HG02763 (cell line): ENCODE results near the gene SLC25A27.
A peak's percentile ranks its signal among the peaks of the same experiment; 100 is the strongest.
"Not testable (repeated sequence)": the region's sequence is repeated elsewhere in the genome, so short reads cannot be mapped to it uniquely, and the experiment has no call there.

Source experiments
- ATAC-seq: cut with Tn5 transposase; IDR thresholded peaks from one replicate; pipeline ENCODE4 v1.9.1; 2021; ENCODE audit warnings: mild to moderate bottlenecking, moderate library complexity; ENCODE audit not compliant: unreplicated experiment

The SLC25A27 gene, protein sequence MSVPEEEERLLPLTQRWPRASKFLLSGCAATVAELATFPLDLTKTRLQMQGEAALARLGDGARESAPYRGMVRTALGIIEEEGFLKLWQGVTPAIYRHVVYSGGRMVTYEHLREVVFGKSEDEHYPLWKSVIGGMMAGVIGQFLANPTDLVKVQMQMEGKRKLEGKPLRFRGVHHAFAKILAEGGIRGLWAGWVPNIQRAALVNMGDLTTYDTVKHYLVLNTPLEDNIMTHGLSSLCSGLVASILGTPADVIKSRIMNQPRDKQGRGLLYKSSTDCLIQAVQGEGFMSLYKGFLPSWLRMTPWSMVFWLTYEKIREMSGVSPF

DNA sequence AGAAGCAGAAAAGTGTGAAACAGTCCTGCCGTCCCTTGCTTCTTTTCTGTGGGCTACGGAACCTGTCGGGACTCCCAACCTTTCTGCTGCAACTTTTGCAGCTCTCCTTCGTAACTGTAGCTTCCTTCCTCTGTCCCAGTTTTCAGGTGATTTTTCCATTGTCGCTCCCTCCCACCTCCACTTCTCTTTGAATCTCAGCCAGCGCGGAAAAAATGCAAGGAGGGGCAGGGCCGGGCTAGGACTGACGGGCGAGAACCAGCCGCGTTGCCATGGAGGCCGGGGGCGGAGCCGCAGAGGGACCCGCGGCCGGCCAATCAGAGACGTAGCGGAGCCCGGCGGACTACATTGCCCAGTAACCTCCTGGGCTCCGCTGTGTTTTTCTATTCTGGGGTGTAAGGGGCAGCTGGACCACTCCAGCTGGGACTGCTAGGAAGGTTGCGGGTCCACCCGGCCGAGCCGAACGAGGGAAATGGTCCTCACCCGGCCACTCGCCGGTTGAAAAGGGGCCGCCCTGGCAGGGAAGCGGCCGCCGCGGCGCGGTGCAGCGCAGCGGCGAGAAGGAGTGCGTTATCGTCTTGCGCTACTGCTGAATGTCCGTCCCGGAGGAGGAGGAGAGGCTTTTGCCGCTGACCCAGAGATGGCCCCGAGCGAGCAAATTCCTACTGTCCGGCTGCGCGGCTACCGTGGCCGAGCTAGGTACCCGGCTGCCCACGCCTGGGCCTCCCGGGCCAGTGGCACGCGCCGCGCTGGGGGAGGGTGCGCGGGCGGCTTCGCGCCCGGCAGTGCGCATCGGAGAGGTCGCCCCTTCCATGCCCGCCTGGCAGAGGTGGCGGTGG is at the start of gene SLC25A27, which contains the start of gene CYP39A1:
Gene SLC25A27, plus strand, starts transcription at position 373 of the 836 bp plus-strand sequence. Its CDS starts 218 bp downstream, at position 591.
Gene CYP39A1, minus strand, starts transcription at position 216 of the 836 bp plus-strand sequence. CDS start 236 bp downstream, outside the sequence.
- ATAC-seq, result peak; percentile 100

DNA sequence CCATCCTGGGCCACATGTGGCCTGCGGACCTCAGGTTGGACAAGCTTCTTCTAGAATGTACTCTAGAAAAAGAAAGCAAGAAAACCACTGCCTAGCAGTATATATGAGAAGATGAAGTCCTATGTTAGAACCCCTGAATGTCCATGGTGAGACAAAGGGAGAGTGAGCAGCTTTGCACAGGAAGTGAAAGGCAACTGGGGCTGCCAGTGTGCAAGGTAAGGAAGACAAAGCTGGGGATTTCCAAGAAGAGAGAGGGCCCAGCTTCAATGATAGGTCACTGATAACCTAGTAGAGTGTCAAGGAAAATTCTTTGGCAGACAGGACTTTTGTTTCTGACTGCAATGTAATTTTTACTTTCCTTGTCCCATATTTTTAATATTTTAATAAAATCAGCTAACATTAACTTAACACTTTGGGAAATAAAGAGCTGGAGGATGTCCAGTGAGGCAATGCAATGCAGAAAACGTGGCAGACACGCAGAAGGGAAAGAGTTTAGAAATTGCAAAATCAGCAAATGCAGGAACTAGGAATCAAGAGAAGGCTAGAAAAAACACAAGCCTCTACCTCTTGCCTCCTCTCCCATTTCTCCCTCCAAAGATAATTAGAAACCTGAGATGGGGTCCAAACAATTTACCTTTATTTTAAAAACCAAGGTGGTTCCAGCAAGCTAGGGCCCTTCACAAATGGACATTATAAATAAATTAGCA is 47.5 kb upstream of the SLC25A27 start:
- peak; percentile 53 for ATAC-seq

DNA sequence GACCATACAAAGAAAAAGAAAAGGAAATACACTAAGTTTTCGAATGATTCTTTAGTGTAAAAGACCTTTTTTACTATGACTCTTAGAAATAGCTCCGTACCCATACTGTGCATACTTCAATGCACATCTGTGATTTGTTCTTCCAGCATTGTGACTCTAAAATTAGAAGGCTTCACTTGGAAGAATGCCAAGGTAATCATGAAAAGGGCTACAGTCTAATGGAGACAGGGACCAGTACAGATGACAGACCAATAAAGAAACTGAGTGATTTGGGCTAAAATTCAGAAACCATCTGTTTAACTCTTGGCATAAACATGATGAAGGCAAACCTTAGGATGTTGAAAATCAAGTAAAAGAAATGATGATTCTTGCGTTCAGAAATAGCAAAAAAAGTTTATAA is 46.4 kb upstream of the SLC25A27 start:
- ATAC-seq, result no peak

DNA sequence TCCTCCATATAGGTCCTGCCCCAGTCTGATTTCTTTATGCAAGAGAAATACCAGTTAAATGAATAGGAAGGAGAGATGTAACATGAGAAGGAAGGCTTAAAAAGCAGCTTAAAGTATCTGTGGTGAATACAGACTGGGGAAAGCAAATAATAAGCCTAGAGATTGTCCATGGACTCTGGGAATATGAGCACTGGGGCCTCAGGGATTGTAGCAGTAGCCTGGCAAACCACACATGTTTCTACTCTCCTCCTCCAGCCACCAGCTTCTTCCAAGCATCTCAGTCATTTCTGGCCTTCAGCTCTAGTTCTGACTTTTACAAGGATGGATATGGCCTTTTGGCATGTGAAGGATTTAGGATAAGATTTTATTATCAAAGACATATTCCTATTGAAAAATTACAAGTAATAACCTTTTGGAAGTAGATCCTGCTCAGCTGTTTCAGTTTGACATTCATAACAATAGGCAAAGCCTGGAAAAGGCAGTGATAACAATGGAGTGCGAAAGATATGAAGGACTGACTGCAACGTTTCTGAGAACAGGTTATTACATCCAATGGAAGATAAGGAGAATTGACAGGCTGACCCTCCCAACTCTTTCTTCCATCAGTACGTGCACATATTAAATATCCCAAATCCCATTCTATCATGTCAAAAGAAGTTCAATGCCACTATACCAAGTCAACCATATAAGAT is 41.8 kb upstream of the SLC25A27 start:
- ATAC-seq, result no peak

DNA sequence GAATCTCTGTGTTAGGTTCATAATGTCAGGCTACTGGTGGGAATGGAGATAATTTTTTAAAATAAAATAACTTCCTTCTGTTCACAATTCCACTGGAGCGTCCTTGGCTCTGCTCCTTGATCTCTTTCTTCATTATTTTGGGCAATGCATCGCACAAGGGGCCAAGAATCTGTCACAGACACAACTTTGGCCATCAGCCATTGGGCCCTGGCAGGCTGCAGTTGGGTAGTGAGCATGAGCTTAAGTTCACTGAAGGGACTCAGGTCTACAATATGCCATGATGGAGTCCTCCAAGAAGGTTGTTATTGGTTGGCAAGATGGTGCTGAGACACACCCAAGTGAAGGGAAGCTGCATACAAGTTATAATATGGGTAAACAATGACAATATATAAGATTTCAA is 40.1 kb upstream of the SLC25A27 start:
- ATAC-seq, result no peak

DNA sequence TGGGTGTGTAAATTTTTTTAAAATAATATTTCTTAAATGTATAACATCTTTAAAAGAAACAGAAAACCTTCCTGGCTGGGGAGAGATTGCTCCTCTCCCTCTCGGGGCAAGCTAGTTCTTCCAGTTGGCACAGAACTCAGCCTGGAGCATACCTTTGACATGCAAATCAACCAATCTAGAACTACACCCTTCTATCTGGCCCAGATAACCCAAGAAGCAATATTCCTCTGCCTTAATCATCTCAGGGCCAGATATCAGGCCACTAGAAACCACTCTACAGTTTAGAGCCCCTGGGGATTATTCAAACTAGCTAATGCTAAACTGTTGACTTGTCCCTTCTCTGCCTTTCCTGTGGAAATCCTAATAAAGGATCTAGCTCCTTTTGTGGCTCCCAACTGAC is 34.0 kb upstream of the SLC25A27 start:
- no peak for ATAC-seq

DNA sequence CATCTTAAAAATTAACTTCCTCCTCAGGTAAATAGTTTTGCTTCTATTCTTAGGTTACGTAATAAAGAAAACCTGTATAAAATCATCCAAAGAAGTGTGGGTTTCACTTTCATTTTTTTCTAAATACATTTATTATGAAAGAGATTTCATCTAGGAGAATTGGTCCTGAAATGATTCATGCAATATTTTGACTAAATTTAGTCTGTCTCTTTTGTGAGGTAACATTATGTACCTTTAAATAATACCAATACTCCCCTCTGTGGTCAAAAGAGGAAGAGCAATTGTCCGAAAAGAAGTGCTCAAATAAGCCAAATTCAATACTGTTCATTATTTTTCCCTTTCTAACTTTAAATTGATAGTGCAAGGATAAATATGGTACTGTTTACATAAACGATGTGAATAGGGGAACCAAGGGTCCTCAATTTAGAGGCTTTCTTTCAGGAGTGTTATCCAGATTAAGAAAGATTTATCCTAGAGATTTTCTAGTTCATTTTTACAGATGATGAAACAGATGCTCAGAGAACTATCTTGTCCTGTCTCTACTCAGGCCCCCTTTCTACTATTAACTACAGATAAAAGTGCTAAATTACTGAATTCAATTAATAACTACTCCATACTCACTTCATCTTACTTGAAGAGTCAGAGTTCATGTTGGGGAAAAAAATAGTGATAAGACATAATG is 26.4 kb upstream of the SLC25A27 start:
- ATAC-seq, result no peak

DNA sequence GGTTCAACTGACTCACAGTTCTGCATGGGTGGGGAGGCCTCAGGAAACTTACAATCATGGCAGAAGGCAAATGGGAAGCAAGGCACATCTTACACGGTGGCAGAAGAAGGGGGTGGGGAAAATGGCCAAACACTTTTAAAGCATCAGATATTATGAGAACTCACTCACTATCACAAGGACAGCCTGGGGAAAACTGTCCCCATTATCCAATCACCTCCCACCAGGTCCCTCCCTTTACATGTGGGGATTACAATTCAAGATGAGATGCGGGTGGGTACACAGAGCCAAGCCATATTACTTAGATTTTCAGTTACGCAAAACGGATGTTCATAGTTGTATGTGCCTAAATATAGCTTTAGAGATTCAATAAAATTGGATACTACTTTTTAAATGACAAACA is 25.8 kb upstream of the SLC25A27 start:
- ATAC-seq, result no peak

DNA sequence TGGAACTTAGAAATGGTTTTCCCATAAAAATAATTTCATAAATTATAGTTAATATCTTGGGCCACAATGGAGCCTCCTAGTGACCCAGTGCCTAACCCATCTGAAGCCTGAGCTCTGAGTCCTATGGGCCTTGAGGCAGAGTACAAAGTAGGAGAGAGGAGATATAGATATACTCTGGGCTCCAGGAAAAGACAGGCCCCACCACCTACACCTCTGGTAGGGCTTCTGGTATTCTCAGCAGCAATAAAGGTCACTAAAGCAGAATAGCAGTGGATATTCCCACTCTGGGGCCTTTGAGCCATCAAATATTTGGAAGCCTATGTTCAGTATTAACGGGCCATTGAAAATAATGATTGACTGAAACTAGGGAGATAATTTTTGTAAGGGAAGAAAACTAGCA is 24.3 kb upstream of the SLC25A27 start:
- ATAC-seq, result no peak

DNA sequence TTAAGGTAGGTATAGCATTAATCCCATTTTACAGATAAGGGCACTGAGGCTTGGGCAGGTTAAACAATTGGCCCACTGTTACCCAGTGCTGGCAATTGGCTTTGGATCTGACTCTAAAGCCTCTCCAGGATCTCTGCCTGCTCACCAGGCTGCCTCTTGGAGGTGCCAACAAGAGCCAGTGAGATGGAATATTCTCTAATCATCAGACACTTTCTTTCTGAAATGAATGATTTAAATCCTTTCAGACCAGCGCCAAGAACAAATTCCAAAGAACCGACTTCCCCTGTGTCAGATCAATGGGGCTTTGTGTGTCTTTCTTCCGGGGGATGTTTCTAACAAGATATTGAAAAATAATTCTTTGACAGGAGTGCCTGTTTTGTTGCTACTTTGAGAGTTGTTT is 23.8 kb upstream of the SLC25A27 start:
- no peak for ATAC-seq

DNA sequence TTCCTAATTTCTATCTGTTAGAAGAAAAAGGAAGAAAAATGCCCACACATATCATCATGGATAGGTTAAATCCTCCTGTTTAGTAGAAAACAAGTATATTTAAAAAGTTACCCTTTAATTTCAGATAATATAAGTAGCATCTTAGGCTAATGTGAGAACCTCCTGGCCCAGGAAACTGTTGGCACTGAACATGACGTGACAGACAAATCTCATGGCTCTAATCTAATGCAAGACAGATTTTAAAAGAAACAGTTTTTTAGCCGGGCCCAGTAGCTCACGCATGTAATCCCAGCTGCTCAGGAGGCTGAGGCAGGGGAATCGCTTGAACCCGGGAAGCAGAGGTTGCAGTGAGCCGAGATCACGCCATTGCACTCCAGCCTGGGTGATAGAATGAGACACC is 23.1 kb upstream of the SLC25A27 start:
- no peak for ATAC-seq

DNA sequence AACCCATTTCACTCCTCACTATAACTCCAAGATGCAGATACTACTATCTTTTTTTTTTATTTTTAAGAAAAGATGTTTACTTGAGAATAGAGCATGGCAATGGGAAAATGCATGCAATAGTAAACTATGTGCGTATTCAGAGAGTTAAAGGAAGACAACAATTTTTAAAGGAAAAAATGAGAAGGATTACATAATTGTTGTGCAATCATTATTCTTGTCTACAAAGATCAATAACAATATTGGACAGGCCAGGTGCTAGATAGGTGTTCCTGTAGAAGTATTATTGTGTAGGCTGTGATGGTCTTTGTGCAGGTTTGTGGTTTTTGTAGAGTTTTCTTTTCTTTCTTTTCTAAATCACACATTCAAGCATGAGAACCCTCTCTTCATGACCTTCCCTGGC is 20.7 kb upstream of the SLC25A27 start:
- ATAC-seq, result no peak

DNA sequence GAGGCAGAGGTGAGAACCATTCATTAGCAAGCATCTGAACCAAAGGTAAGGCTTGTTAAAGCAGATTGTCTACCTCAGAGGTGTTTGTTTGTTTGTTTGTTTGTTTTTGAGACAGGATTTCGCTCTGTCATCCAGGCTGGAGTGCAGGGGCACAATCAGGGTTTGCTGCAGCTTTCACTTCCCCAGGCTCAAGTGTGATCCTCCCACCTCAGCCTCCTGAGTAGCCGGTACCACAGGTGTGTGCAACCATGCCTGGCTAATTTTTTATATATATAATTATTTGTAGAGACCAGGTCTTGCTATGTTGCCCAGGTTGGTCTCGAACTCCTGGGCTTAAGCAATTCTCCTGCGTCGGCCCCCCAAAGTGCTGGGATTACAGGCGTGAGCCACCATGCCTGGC is 17.3 kb upstream of the SLC25A27 start:
- no peak for ATAC-seq

DNA sequence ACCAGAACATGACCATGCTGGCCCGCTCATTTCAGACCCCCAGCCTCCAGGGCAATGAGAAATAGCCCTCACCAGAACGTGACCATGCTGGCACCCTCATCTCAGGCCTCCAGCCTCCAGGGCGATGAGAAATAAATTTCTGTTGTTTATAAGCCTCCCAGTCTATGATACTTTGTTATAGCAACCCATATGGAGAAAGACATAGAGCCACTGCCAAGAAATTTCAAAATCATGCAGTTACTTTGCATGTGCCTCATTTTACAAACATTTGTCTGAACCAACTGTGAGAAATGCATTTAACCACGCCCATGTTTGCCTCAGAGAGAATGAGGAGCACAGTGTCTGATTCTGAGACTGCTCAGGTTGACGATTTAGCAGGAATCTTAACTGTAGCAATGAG is 15.6 kb upstream of the SLC25A27 start:
- ATAC-seq, result no peak

DNA sequence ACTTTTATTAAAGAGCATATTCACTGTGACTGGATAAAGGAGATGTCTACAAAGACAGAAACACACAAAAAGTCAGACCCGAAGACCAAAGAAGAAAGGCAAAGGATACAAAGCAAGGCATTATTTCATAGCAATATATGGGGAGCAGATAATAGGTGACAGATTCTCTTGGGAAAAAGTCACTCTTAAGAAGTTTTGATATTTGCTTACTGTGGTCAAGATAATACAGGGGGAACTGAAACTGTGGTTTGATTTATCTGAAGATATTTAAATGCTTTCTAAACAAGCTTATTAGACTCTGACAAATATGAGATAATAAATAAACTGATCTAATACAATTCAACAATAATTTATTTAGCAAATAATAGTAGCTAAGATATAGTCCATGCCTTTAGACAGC is 14.8 kb upstream of the SLC25A27 start:
- ATAC-seq, result no peak

DNA sequence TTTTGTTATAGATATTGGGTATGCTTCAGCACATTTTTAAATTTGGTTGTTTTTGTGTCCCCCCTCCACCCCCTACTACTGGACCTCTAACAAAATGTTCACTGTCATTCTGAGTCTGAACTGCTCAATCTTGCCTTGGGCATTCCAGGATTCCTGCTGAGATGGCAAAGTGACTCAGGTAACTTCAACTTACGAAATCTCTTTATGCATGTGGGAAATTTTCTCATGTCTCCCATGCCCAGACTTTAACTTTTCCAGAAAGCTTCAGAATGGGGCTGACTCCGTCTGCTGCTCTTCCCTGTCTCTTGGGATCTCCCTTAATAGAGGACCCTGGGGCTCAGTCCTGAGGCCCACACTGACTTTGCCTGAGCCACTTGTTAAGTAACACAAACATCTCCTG is 14.1 kb upstream of the SLC25A27 start:
- no peak for ATAC-seq

DNA sequence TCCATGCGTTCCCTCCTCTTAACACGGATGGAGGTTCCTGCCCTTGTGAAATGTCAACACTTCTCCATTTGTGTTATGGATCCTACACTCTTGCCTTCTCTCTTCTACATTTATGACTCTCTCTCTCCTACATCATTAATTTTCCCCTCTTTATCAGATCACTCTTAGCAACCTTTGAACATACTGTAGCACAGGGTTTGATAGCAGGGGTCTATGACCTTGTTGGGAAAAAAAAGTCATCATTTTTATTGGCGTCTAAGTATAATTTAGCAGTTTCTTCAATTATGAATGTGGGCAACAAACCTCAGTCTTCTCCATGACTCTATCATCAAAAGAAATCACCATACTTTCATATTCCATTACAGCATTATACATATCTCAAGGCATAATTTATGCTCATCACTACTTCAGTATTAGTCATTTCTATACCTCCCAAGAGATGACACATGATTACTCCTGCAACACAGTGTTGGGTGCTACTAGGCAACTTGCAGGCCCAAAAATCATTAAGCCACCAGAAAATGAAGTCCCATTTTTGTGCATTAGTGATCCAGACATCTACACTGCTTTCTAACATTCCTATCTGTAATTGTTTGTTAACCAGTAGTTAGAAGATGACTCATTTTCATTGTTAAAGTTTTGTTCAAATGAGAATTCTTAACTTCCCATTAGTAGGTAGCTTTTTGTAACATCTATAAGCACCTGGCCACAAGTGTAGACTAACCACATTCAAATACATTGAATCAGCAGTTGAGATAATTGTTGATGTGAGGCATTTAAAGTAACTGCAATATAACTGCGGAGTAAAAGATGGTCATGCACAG is 9.6 kb upstream of the SLC25A27 start:
- no peak for ATAC-seq

DNA sequence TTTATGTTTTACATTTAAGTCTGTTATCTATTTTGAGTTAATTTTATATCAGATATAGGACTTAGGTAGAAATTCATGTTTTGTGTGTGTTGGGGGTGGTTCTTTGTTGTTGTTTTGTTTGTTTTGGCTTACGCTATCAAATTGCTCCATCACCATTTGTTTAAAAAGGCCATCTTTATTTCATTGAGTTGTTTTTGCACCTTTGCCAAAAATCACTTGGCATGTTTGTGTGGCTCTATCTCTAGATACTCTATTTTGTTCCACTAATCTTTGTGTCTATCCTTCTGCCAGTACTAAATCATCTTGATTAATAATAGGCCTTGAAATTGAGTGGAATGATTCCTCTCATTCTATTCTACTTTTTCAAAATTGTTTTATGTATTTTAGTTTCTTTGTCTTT is 7.5 kb upstream of the SLC25A27 start:
- no peak for ATAC-seq

DNA sequence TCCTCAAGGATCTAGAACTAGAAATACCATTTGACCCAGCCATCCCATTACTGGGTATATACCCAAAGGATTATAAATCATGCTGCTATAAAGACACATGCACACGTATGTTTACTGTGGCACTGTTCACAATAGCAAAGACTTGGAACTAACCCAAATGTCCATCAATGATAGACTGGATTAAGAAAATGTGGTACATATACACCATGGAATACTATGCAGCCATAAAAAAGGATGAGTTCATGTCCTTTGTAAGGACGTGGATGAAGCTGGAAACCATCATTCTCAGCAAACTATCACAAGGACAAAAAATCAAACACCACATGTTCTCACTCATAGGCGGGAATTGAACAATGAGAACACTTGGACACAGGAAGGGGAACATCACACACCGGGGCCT is 4.7 kb upstream of the SLC25A27 start:
- not testable (repeated sequence) for ATAC-seq
